Smooth muscle cell (in vitro differentiated cells): ENCODE measurements around the gene HNRNPA1. TPM values are rescaled to one million over a fixed set of nuclear protein-coding genes. Genes with fewer than 3 reads are reported as not detected.

Source experiments
- DNase-seq: peaks from one replicate; lab custom pipeline; 2025; ENCODE audit not compliant: unreplicated experiment; lab: John Stamatoyannopoulos, UW
- H2AFZ ChIP-seq: fragments of 200-600 bp; sonication (generic); 2 replicates; pipeline ENCODE4 v1.6.0; 2016; ENCODE audit warnings: antibody characterized with exemption, low read depth, mild to moderate bottlenecking
- H3F3A ChIP-seq: fragments of 200-600 bp; sonication (generic); 2 replicates; pipeline ENCODE4 v1.6.0; 2017; ENCODE audit warnings: antibody characterized with exemption, low read depth
- H3K27ac ChIP-seq: fragments of 200-600 bp; sonication (generic); 2 replicates; pipeline ENCODE4 v1.5.1; 2016; ENCODE audit warnings: low read depth, mild to moderate bottlenecking
- H3K27me3 ChIP-seq: fragments of 200-600 bp; sonication (generic); 2 replicates; pipeline ENCODE4 v1.6.1; 2016; ENCODE audit warnings: low read depth, mild to moderate bottlenecking
- H3K36me3 ChIP-seq: fragments of 200-600 bp; sonication (generic); 2 replicates; pipeline ENCODE4 v1.5.1; 2016; ENCODE audit warnings: low read depth
- H3K4me1 ChIP-seq: fragments of 200-600 bp; sonication (generic); 2 replicates; pipeline ENCODE4 v1.5.1; 2016; ENCODE audit warnings: low read depth
- H3K4me2 ChIP-seq: fragments of 200-600 bp; sonication (generic); 2 replicates; pipeline ENCODE4 v1.6.0; 2016; ENCODE audit warnings: mild to moderate bottlenecking
- H3K4me3 ChIP-seq: fragments of 200-600 bp; sonication (generic); 2 replicates; pipeline ENCODE4 v1.5.1; 2016; ENCODE audit warnings: mild to moderate bottlenecking
- H3K79me2 ChIP-seq: fragments of 200-600 bp; sonication (generic); 2 replicates; pipeline ENCODE4 v1.6.0; 2016; ENCODE audit warnings: low read depth, mild to moderate bottlenecking
- H3K9ac ChIP-seq: fragments of 200-600 bp; sonication (generic); 2 replicates; pipeline ENCODE4 v1.6.0; 2016; ENCODE audit warnings: low read depth
- H3K9me3 ChIP-seq: fragments of 200-600 bp; sonication (generic); replicated peaks from 2 replicates; pipeline ENCODE4 v1.5.1; 2016; ENCODE audit warnings: low read depth
- H4K20me1 ChIP-seq: fragments of 200-600 bp; sonication (generic); 2 replicates; pipeline ENCODE4 v1.6.0; 2016; ENCODE audit warnings: low read depth
- WGBS: methylation state at CpG from one replicate; pipeline ENCODE4 v1.1.7; 2016; ENCODE audit warnings: low lambda C conversion rate; 5-methylcytosine and 5-hydroxymethylcytosine counted together
- polyA plus RNA-seq: library from polyadenylated mRNA; unstranded; fragments of >200 nt; fragmentation: Nextera tagmentation; extraction: Ambion mirVana; gene quantifications from 2 replicates; pipeline ENCODE4 v1.2.1, GENCODE V29; 2016
- total RNA-seq: library from RNA; depleted of rRNA; stranded (reverse); fragments of >200 nt; gene quantifications from 2 replicates; pipeline ENCODE4 v1.2.3, GENCODE V29; 2014
- TF ChIP-seq, protein P1 (sequence below): fragments of 200-600 bp; sonication (generic); IDR thresholded peaks from 2 replicates; pipeline ENCODE4 v1.5.1; 2017; ENCODE audit warnings: borderline replicate concordance, mild to moderate bottlenecking, antibody characterized with exemption; ENCODE audit not compliant: insufficient read depth, poor library complexity, severe bottlenecking

HNRNPA1 gene
- total and polyA plus RNA-seq, 2 experiments from 2014 or later: 378 to 440 TPM

DNA sequence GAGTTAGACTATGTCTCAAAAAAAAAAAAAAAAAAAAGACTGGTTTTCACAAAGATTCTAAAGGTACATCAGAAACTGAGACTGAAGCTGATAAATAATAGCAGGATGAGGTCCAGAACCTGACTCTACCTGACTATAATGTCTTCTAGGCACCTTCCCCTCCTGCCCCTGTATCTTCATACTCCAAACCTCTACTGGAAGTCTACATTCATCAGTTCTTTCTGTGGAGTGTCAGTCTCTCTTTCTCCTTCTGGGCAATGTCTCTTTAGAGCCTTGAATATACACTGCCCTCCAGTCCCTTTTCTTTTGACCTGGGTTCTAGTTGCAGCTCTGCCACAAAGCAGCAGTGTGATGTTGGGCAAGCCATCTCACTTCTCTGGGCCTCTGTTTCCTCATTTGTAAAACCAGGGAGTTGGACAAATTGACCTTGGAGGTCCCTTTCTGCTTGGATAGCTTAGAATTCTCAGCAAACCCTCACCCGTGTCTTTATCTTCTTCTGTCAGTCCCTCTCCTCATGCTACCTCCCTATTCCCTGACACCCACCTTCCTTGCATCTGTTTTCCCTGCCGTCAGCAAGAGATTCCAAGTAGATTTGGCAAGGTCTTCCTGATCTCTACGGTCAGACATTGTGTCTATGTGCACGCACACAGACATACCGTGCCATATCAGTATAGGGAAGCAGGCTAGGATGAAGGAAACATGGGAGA lies 16.0 kb downstream of the HNRNPA1 start:
- H3K4me3 ChIP-seq: no peak overlapping the region
- DNase-seq: no peak
- no peaks in the 10 kb centered on the region for H4K20me1 ChIP-seq
- no peak overlapping the region for H2AFZ ChIP-seq
- no peaks in the 10 kb centered on the region for H3K36me3 ChIP-seq
- H3K27me3 ChIP-seq: no peaks in the 10 kb centered on the region
- H3K4me1 ChIP-seq: peaks cover 17% of the 10 kb centered on the region
- no peaks in the 10 kb centered on the region for H3F3A ChIP-seq
- H3K79me2 ChIP-seq: no peaks in the 10 kb centered on the region
- H3K27ac ChIP-seq: no peak overlapping the region
- no peaks in the 10 kb centered on the region for H3K9me3 ChIP-seq
- no peak overlapping the region for H3K4me2 ChIP-seq
- TF ChIP-seq, protein P1, sequence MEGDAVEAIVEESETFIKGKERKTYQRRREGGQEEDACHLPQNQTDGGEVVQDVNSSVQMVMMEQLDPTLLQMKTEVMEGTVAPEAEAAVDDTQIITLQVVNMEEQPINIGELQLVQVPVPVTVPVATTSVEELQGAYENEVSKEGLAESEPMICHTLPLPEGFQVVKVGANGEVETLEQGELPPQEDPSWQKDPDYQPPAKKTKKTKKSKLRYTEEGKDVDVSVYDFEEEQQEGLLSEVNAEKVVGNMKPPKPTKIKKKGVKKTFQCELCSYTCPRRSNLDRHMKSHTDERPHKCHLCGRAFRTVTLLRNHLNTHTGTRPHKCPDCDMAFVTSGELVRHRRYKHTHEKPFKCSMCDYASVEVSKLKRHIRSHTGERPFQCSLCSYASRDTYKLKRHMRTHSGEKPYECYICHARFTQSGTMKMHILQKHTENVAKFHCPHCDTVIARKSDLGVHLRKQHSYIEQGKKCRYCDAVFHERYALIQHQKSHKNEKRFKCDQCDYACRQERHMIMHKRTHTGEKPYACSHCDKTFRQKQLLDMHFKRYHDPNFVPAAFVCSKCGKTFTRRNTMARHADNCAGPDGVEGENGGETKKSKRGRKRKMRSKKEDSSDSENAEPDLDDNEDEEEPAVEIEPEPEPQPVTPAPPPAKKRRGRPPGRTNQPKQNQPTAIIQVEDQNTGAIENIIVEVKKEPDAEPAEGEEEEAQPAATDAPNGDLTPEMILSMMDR: no peak
- WGBS: 91% methylated on average over 5 of the region's 5 CpGs
- no peak overlapping the region for H3K9ac ChIP-seq

DNA sequence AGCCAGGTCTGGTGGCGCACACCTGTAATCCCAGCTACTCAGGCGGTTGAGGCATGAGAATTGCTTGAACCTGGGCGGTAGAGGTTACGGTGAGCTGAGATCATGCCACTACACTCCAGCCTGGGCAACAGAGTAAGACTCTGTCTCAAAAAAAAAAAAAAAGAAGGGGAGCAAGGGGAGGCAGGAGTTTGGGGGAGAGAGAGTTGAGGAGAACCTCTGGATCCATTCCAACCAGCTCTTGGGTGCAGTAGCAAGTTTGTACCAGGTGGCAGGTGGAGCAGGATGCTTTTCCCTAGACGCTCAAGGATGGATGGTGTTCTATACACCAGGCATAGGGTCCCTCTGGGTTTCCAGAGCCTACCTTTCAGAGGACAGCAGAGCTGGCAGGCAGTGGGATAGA lies 18.4 kb downstream of the HNRNPA1 start:
- DNase-seq: no peak
- Histone ChIP-seq H2AFZ (no peak overlapping the region), H3K4me2 (no peak overlapping the region), H3K9ac (no peak overlapping the region), H4K20me1 (no peaks in the 10 kb centered on the region), H3K9me3 (no peaks in the 10 kb centered on the region), H3K27me3 (no peaks in the 10 kb centered on the region), H3K79me2 (no peaks in the 10 kb centered on the region), H3K4me1 (peaks cover 19% of the 10 kb centered on the region), H3K27ac (no peak overlapping the region), H3F3A (no peaks in the 10 kb centered on the region), H3K4me3 (no peak overlapping the region), H3K36me3 (no peaks in the 10 kb centered on the region)
- 96% methylated on average over 5 of the region's 5 CpGs for WGBS
- TF ChIP-seq, protein P1: no peak

DNA sequence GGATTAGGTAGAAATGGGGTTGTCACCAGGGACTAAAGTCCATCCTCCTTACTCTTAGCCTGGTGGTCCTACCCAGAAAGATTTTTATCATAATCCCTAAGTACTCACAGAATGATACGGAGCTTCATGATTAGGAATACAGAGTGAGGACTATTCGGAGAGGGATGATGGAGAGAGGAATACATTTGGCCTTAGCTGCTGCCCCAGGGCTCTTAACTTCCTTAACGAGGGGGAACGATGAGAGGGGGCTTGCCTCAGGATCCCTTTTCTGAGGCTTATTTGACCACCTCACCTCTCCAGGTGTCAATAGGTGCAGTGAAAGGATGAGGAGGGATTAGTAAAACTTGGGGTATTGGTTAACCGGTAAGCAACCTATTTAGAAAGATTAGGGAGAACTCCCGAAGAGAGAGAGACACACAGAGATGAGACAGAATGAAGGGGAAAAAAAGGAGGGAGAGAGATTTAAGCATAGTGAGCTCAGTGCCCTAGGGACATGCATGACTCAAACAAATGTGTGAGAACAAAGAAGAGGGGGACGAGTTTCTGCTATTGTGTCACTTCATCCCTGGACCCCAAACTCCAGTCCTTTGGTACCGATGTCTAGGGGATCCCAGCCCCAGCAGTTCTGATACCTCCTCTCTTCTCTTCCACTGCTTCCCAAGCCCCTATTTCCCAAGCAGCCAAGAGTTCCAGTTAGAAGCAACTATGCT lies 19.1 kb downstream of the HNRNPA1 start:
- Histone ChIP-seq H3K4me2 (no peak overlapping the region), H3K4me3 (no peak overlapping the region), H4K20me1 (no peaks in the 10 kb centered on the region), H3K4me1 (peaks cover 26% of the 10 kb centered on the region), H3F3A (no peaks in the 10 kb centered on the region), H3K27ac (no peak overlapping the region), H3K79me2 (no peaks in the 10 kb centered on the region), H3K9me3 (no peaks in the 10 kb centered on the region), H3K36me3 (no peaks in the 10 kb centered on the region), H3K9ac (no peak overlapping the region), H2AFZ (no peak overlapping the region), H3K27me3 (no peaks in the 10 kb centered on the region)
- no peak for DNase-seq
- TF ChIP-seq, protein P1: no peak
- 59% methylated on average over 8 of the region's 8 CpGs for WGBS
